Small intestine (tissue), 7 donors: ENCODE results near the gene SNUPN. TPM values are rescaled to one million over a fixed set of nuclear protein-coding genes. Genes with fewer than 3 reads are reported as not detected.

Experiments used
- DNase-seq, 2 donors: peaks; one replicate each; pipeline versions ENCODE4 v3.0.0 to v3.0.0-alpha.2; 2013
- FAIRE-seq: peaks from 2 replicates; lab custom pipeline; 2012; peaks lifted over from hg19 to GRCh38; lab: Jason Lieb, UNC
- H3K27ac ChIP-seq, 3 donors: one replicate each; pipeline ENCODE4 v1.5.1; 2013; ENCODE audit warnings: low read length in 2 of 3, mild to moderate bottlenecking in 2 of 3, control low read depth in 1 of 3, inconsistent platforms in 1 of 3, low read depth in 1 of 3, moderate library complexity in 1 of 3
- H3K27me3 ChIP-seq, 3 donors: one replicate each; pipeline ENCODE4 v1.6.1; 2013; ENCODE audit warnings: low read length in 3 of 3, inconsistent platforms in 1 of 3; ENCODE audit not compliant: control insufficient read depth in 3 of 3, insufficient read depth in 3 of 3
- H3K36me3 ChIP-seq, 3 donors: one replicate each; pipeline ENCODE4 v1.6.1; 2013; ENCODE audit warnings: low read length in 3 of 3, inconsistent platforms in 1 of 3, low read depth in 1 of 3, mild to moderate bottlenecking in 1 of 3, moderate library complexity in 1 of 3; ENCODE audit not compliant: control insufficient read depth in 3 of 3, insufficient read depth in 2 of 3
- H3K4me1 ChIP-seq, 3 donors: one replicate each; pipeline ENCODE4 v1.6.1; 2013; ENCODE audit warnings: low read length in 2 of 3, inconsistent platforms in 1 of 3, low read depth in 1 of 3, mild to moderate bottlenecking in 1 of 3, moderate library complexity in 1 of 3; ENCODE audit not compliant: control insufficient read depth in 3 of 3, insufficient read depth in 2 of 3
- H3K4me3 ChIP-seq, 3 donors: one replicate each; pipeline ENCODE4 v1.5.1; 2013; ENCODE audit warnings: low read length in 3 of 3, control low read depth in 1 of 3, inconsistent platforms in 1 of 3, low read depth in 1 of 3, mild to moderate bottlenecking in 1 of 3, moderate library complexity in 1 of 3
- H3K9me3 ChIP-seq, 2 donors: one replicate each; pipeline ENCODE4 v1.6.1; 2013; ENCODE audit warnings: low read depth in 1 of 2, low read length in 1 of 2; ENCODE audit not compliant: control insufficient read depth in 2 of 2, insufficient read depth in 1 of 2
- WGBS, 3 donors: extraction: QIAGEN DNeasy Blood & Tissue Kit; methylation state at CpG; one replicate each; pipeline ENCODE4 v1.1.7; 2013; 5-methylcytosine and 5-hydroxymethylcytosine counted together
- polyA plus RNA-seq, 4 donors: library from polyadenylated mRNA; stranded (reverse) in 3 of 4; unstranded in 1 of 4; fragments of 200-250 nt in 3 of 4; fragments of 120-200 nt in 1 of 4; gene quantifications; one replicate each; pipeline versions ENCODE4 v1.2.1 to v1.2.3, GENCODE V29; 2013
- donor health status: healthy with polysubstance abuse.
- donor health status: control.
- donor health status: control.
- donor health status: Bipolar disorder and iron deficiency.
- donor health status: healthy.

The SNUPN gene
- polyA plus RNA-seq, 4 donors: 19.5 to 24.6 (median 21.2) TPM

DNA sequence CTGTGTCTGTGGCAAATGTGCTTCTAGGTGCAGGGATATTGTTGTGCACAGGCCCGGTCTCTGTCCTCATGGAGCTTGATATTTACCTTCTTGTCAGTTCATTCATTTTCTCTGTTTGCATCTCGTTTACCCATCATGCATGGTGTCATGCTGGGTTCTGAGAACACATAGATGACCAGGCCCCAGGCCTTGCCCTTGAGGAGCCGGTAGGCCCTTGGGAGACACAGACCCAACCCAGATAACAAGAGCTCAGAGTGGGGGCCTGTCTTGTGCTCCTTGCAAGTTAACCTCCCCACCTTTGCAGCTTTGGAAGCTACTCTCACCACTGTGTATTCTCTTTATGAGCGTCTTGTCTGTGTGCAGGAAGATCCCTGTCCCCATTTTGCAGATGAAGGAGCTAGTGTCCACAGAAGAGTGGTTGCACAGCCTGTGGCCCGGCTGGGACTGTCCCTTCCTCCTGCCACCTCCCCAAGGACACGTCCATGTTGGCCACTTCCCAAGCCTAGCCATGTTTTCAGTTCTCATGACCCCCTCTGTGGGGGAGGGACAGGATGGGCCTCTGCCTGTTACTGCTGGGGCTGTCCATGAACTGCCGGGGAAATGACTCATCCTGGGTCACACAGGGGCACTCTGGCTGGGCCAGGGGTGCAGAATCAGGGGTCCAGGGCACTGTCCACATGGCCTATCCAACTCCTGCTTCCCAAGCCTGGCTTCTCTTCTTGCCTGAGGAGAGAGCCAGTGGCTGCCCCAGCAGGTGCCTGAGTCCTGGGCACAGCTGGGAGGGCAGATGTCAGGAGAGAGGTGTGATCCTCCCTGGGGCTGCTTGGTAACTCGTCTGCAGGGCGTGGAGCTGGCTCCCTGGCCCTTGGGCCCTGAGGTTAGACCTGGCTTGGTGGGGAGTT is 25.6 kb upstream of the SNUPN start:
- H3K27ac ChIP-seq: peak overlapping the region in 2 of 3 donors; percentile 34 to 63
- no peaks in the 10 kb centered on the region for H3K27me3 ChIP-seq
- H3K4me1 ChIP-seq: peaks cover 4 to 64% (median 17%) of the 10 kb centered on the region in 3 donors
- DNase-seq (peak in 1 of 2 donors; percentile 64), FAIRE-seq (no peak)
- H3K9me3 ChIP-seq: no peaks in the 10 kb centered on the region
- peaks cover 0 to 60% (median 0%) of the 10 kb centered on the region in 3 donors for H3K36me3 ChIP-seq
- H3K4me3 ChIP-seq: peak overlapping the region in 2 of 3 donors; percentile 5 to 26
- 26 to 43% (median 27%) methylated on average over 9 of the region's 9 CpGs for WGBS, 3 donors

DNA sequence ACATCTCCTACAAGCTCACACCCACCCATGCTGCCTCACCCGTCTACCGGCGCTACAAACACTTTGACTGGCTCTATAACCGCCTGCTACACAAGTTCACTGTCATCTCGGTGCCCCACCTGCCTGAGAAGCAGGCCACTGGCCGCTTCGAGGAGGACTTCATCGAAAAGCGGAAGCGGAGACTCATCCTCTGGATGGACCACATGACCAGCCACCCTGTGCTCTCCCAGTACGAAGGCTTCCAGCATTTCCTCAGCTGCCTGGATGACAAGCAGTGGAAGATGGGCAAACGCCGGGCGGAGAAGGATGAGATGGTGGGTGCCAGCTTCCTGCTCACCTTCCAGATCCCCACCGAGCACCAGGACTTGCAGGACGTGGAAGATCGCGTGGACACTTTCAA is 24.3 kb upstream of the SNUPN start:
- Histone ChIP-seq H3K27me3 (no peaks in the 10 kb centered on the region), H3K36me3 (peaks cover 0 to 53% (median 0%) of the 10 kb centered on the region in 3 donors), H3K4me3 (peak overlapping the region in 1 of 3 donors; percentile 5), H3K4me1 (peaks cover 4 to 58% (median 17%) of the 10 kb centered on the region in 3 donors), H3K27ac (no peak overlapping the region), H3K9me3 (no peaks in the 10 kb centered on the region)
- no peak for DNase-seq
- WGBS, 3 donors: 90% methylated on average over 18 of the region's 18 CpGs
- FAIRE-seq: no peak

GRCh38 chr15:75649045-75649761 is 23.7 kb upstream of the SNUPN start:
- H3K27me3 ChIP-seq: no peaks in the 10 kb centered on the region
- no peaks in the 10 kb centered on the region for H3K9me3 ChIP-seq
- peaks cover 4 to 53% (median 17%) of the 10 kb centered on the region in 3 donors for H3K4me1 ChIP-seq
- peaks cover 0 to 48% (median 0%) of the 10 kb centered on the region in 3 donors for H3K36me3 ChIP-seq
- peak overlapping the region in 2 of 3 donors; percentile 89 to 93 for H3K27ac ChIP-seq
- peak overlapping the region in 2 of 3 donors; percentile 86 to 92 for H3K4me3 ChIP-seq
- 67 to 76% (median 74%) methylated on average over 18 to 19 of the region's 19 CpGs for WGBS, 3 donors
- FAIRE-seq (no peak), DNase-seq (no peak)

DNA sequence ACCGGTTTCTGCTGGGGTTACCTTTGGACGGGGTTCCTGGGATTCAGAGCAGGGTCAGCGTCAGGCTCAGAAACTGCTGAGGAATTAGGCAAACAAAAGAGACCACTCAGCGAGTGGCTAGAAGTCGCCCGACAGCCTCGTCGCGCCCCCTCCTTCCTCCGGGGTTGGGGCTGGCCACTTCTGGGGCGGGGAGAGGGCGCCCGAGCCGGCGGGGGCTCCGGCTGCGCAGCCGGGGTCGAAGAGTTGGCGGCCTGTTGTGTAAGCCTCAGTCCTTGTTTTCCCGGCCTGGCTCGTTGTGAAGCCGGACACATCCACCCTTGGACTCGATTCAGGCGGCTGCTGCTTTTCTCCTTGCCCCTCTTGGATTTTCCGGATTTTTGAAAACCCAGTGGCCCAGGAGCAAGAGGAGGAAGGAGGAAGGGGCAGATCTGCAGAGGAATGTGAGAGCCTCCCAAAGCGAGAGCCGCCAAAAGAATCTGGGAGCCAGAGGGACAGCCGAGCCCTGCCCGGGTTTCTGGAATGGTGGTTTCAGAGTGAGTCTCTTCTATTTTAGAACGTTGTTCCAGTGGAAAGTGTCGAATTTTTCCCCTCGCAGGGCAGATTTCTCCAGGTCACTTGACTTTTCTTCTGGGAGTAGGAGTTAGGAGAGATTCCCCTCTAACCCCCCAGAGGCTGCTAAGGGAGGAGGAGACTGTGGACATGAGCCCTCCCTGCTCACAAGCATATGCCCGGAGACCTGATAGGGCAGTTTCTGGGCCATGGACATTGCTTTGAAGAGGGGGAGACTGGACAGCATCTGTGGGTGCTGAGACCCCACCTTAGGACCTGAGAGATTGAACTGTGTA is 22.9 kb upstream of the SNUPN start:
- Histone ChIP-seq H3K4me1 (peaks cover 4 to 53% (median 17%) of the 10 kb centered on the region in 3 donors), H3K36me3 (peaks cover 0 to 43% (median 0%) of the 10 kb centered on the region in 3 donors), H3K27me3 (no peaks in the 10 kb centered on the region), H3K27ac (peak overlapping the region; percentile 87 to 93 (median 89)), H3K9me3 (no peaks in the 10 kb centered on the region), H3K4me3 (peak overlapping the region; percentile 69 to 92 (median 86))
- FAIRE-seq (no peak), DNase-seq (peak in 1 of 2 donors; percentile 47)
- WGBS, 3 donors: 4 to 8% (median 7%) methylated on average over 33 to 34 of the region's 34 CpGs

DNA sequence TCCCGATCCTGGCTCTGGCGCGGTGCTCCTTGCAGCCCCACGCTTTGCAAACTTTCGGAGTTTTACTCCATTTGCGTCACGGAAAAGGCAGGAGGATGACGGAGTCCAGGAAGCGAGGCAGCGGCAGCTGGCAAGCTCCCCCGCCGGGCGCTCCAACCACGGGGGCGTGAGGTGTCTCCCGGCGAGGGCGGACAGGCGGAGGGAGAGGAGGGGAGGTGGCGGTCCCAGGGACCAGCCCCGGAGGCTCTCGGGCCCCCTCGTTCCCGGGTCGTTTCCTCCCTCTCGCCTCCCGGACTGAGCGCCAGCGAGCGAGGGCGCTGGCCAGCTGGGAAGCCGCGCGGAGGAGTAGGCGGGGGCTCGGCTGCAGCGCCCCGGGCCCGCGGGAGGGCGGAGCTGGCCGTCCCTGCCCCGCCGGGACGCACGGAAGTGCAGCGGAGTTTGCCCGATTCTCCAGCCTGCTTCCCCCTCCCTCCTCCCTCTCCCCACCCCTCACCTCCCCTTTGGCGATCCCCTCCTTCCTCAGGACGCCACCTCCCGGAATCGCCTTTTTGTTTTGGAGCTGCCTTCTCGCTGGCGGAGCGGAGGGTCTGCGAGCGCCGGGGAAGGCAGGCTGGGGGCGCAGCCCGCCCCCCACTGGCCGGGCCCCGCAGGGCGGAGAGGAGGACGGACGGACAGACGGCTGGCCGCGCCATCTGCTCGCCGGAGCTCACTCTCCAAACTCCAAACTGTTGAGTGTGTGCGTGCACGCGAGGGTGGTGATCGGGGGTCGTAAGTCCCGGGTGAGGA is 22.0 kb upstream of the SNUPN start, which contains the start of gene SNX33:
TSS of gene SNX33 (plus strand) at position 543 of the 786 bp plus-strand sequence. CDS start 1,191 bp downstream, outside the sequence.
- 0% methylated on average over 45 to 76 of the region's 76 CpGs for WGBS, 3 donors
- Histone ChIP-seq H3K27me3 (no peaks in the 10 kb centered on the region), H3K36me3 (peaks cover 0 to 36% (median 0%) of the 10 kb centered on the region in 3 donors), H3K27ac (peak within 1 kb of the TSS; percentile 87 to 93 (median 89)), H3K4me3 (peak within 1 kb of the TSS; percentile 69 to 92 (median 86)), H3K9me3 (no peaks in the 10 kb centered on the region), H3K4me1 (peaks cover 4 to 50% (median 17%) of the 10 kb centered on the region in 3 donors)
- FAIRE-seq (no peak), DNase-seq (peak; percentile 85 to 91)

DNA sequence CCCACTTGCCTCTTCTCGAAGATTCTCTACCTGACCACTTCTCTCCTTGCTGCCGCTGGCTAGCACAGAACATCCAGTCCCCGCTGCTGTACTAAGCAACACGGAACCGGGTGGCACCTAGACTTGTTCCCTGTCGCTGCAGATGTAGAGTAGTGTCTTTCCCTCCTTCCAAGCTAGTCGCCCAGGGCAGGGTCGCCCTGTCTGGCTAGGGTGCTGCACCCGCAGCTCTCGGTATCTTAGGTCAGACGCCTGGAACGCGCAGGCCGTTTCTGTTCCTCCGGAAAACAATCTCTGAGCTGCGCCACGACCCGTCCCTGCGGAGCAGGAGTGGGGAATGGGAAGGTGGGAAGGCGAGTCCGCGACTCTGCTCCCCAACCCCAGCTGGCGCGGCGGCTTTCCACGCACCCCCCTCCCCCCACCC is 21.4 kb upstream of the SNUPN start:
- DNase-seq (peak; percentile 56 to 78), FAIRE-seq (no peak)
- Histone ChIP-seq H3K27ac (peak overlapping the region; percentile 87 to 93 (median 89)), H3K4me1 (peaks cover 4 to 44% (median 13%) of the 10 kb centered on the region in 3 donors), H3K27me3 (no peaks in the 10 kb centered on the region), H3K4me3 (peak overlapping the region; percentile 69 to 92 (median 86)), H3K9me3 (no peaks in the 10 kb centered on the region), H3K36me3 (peaks cover 0 to 30% (median 0%) of the 10 kb centered on the region in 3 donors)
- 1 to 4% (median 2%) methylated on average over 26 of the region's 26 CpGs for WGBS, 3 donors
